BJ (cell line): ENCODE data around the gene TMEM132E. TPM values are rescaled to one million over a fixed set of nuclear protein-coding genes. Genes with fewer than 3 reads are reported as not detected.

Source experiments
- CTCF ChIA-PET: fragments of 350-600 bp; formaldehyde crosslinking; extraction: SDS; loops from one replicate; lab custom pipeline; 2021; ENCODE audit warnings: antibody characterized with exemption, inconsistent platforms; lab: Yijun Ruan, JAX
- POLR2A ChIA-PET: fragments of 300-600 bp; sonication (Branson Sonifier 250); formaldehyde crosslinking; extraction: SDS; loops from one replicate; lab custom pipeline; 2021; ENCODE audit warnings: antibody characterized with exemption; lab: Charles Lee
- DNase-seq: peaks from one replicate; pipeline ENCODE4 v3.0.0-alpha.2; 2011; ENCODE audit warnings: low read depth
- H3K27me3 ChIP-seq: 2 replicates; pipeline ENCODE4 v1.6.0; 2011; ENCODE audit warnings: low read length; ENCODE audit not compliant: control insufficient read depth, insufficient read depth
- H3K36me3 ChIP-seq: 2 replicates; pipeline ENCODE4 v1.5.1; 2011; ENCODE audit warnings: low read length; ENCODE audit not compliant: control insufficient read depth, insufficient read depth
- H3K4me3 ChIP-seq: 2 replicates; pipeline ENCODE4 v1.5.1; 2011; ENCODE audit warnings: low read depth, mild to moderate bottlenecking, control low read depth, low read length
- polyA plus RNA-seq: library from polyadenylated mRNA; depleted of rRNA; stranded (reverse); fragments of >200 nt; gene quantifications from 2 replicates; pipeline ENCODE4 v1.2.3, GENCODE V29; 2011
- TF ChIP-seq, protein P1 (sequence below): IDR thresholded peaks from 2 replicates; pipeline ENCODE4 v1.5.1; 2011; ENCODE audit warnings: low read depth, mild to moderate bottlenecking, control low read depth, inconsistent platforms, low read length, moderate library complexity; ENCODE audit not compliant: insufficient read depth

Gene TMEM132E
- polyA plus RNA-seq, 1 experiment = not detected

DNA sequence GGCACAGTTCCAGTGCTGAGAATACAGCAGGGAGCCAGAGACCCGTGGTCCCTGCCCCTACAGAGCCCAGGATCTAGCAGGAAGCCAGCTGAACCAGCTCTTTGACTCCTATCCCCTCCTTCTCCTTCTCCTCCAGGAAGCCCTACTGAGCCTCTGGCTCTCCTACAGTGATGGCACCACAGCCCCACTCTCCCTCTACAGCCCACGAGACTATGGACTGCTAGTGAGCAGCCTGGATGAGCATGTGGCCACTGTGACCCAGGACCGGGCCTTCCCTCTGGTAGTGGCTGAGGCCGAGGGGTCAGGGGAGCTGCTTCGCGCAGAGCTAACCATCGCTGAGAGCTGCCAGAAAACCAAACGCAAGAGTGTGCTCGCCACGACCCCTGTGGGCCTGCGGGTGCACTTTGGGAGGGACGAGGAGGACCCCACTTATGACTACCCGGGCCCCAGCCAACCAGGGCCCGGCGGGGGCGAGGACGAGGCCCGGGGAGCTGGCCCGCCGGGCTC, 57.7 kb downstream of the TMEM132E start:
- no peak for DNase-seq
- Histone ChIP-seq H3K36me3 (no peaks in the 10 kb centered on the region), H3K4me3 (no peak overlapping the region), H3K27me3 (peaks cover 8% of the 10 kb centered on the region)
- TF ChIP-seq, protein P1, sequence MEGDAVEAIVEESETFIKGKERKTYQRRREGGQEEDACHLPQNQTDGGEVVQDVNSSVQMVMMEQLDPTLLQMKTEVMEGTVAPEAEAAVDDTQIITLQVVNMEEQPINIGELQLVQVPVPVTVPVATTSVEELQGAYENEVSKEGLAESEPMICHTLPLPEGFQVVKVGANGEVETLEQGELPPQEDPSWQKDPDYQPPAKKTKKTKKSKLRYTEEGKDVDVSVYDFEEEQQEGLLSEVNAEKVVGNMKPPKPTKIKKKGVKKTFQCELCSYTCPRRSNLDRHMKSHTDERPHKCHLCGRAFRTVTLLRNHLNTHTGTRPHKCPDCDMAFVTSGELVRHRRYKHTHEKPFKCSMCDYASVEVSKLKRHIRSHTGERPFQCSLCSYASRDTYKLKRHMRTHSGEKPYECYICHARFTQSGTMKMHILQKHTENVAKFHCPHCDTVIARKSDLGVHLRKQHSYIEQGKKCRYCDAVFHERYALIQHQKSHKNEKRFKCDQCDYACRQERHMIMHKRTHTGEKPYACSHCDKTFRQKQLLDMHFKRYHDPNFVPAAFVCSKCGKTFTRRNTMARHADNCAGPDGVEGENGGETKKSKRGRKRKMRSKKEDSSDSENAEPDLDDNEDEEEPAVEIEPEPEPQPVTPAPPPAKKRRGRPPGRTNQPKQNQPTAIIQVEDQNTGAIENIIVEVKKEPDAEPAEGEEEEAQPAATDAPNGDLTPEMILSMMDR = no peak
- POLR2A ChIA-PET = no interaction called here
- CTCF ChIA-PET = interaction anchor here (0.5 to 5.2 kb wide), 13 partner anchors 9 to 440 kb away, joined by 3 to 21 read pairs (median 4); no protein-coding TSS in a partner anchor

DNA sequence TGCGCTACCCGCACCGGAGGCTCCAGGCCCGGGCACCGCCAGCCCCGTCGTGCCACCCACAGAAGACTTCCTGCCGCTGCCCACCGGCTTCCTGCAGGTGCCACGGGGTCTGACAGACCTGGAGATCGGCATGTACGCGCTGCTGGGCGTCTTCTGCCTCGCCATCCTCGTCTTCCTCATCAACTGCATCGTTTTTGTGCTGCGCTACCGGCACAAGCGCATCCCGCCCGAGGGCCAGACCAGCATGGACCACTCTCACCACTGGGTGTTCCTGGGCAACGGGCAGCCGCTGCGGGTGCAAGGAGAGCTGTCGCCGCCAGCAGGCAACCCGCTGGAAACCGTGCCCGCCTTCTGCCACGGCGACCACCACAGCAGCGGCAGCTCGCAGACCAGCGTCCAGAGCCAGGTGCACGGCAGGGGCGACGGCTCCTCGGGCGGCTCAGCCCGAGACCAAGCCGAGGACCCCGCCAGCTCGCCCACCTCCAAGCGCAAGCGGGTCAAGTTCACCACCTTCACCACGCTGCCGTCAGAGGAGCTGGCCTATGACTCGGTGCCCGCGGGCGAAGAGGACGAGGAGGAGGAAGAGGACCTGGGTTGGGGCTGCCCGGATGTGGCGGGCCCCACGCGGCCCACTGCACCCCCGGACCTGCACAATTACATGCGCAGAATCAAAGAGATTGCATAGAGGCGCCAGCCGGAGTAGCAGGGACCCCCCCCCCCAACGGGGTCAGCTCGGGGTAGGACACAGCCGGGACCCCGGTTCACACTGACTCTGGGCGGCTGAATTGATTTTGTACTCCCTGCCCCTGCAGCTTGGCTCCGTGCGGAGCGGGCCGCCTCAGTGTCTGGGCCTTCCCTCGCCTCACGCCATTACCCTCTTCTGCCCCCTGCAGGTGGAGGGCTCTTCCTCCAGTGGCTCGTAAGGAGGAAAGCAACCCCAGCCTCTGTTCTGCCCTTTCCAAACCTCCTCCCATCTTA, 58.5 kb downstream of the TMEM132E start:
- H3K4me3 ChIP-seq = peak overlapping the region; percentile 23

DNA sequence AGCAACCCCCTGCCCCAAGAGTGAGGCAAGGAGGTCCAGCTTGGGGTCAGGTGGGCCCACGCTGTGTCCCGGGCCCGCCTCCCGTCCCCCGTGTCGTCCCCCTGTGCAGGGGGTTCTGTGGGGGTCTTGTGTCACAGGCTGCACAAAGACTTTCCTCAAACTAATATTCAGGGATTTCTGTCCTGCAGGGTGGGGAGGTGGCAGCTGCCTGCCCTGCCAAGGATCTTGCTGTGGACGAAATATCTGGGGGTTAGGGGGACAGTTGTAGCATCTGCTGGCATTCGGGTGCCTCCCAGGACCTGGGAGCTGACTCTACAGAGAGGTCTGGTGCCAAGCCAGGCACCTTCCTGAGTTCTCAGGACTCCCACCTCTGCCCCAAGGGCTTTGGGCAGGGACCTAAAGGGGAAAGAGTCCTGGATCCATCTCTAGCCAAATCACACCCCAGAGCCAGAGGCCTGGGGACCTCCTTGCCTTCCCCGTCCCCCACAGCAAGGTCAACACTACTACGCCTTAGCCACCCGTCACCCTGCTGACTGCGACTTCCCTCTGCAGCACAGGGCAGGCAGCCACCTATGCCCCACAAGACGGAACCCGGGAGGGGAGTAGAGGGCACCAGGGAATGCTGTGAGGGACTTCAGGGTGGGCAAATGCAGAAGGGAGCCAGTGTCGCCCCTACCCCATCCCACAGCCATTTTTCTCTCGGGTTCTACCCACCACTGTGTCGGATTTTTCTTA, 59.3 kb downstream of the TMEM132E start:
- Histone ChIP-seq H3K36me3 (no peaks in the 10 kb centered on the region), H3K27me3 (peaks cover 8% of the 10 kb centered on the region), H3K4me3 (no peak overlapping the region)
- TF ChIP-seq, protein P1 = no peak
- ChIA-PET POLR2A (no interaction called here), CTCF (interaction anchor here (0.6 to 5.2 kb wide), 14 partner anchors 8 to 218 kb away, joined by 3 to 21 read pairs (median 4); no protein-coding TSS in a partner anchor)
- DNase-seq = no peak

More for the DNA sequence above, 58.5 kb downstream of the TMEM132E start:
- no peaks in the 10 kb centered on the region for H3K36me3 ChIP-seq
- ChIA-PET POLR2A (no interaction called here), CTCF (interaction anchor here (0.6 to 5.2 kb wide), 21 partner anchors 9 to 746 kb away, joined by 3 to 21 read pairs (median 4); no protein-coding TSS in a partner anchor)
- peaks cover 8% of the 10 kb centered on the region for H3K27me3 ChIP-seq
- TF ChIP-seq, protein P1 = peak; percentile 96
- peak; percentile 2 for DNase-seq

DNA sequence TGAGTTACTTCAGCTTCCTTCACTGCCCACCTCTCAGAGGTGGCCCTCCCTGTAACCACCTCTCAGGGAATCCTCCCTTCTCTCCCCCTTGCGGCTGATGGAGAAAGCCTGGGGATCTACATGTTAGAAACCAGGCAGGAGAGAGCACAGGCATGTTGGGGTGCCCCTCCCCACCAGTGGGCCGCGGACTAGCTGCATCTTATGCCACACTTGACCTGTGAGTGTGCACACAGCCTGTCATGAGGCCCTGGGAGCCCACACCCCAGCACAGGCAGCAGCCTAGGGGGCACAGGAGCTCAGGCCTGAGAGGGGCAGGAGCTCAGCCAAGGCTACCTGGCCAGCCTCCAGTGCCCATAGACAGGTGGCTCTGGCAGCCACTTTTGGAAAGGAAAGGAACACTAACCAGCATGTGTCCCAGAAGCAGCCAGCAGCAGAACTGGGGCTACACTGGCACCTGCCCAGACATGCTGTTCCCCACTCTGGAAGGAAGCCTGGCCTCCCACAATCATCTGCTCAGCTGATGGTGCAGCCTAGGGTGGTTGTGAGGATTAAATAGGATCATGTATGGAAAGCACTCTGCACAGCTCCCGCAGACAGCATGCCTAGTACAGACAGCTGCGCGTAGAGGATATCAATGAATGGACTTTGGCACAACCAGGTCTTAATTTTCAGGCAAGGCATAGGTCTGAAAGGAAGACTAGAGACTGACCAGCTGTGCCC, 60.5 kb downstream of the TMEM132E start:
- peaks cover 8% of the 10 kb centered on the region for H3K27me3 ChIP-seq
- H3K4me3 ChIP-seq = no peak overlapping the region
- DNase-seq = no peak
- TF ChIP-seq, protein P1 = no peak
- POLR2A ChIA-PET = no interaction called here
- H3K36me3 ChIP-seq = no peaks in the 10 kb centered on the region
- CTCF ChIA-PET = interaction anchor here (0.6 to 5.2 kb wide), 7 partner anchors 11 to 1169 kb away, joined by 3 to 21 read pairs (median 3); no protein-coding TSS in a partner anchor
